ENCODE measurements around the gene ITSN2.
"Not testable (repeated sequence)": the region's sequence is repeated elsewhere in the genome, so short reads cannot be mapped to it uniquely, and the experiment has no call there.

The ITSN2 gene

GRCh38 chr2:24214880-24215279, 145.5 kb downstream of the ITSN2 start:
- DNase-seq (ENCODE audit: low read depth) = no peak

- no peak for DNase-seq (ENCODE audit: low read depth)
These were observed 148.9 kb downstream of the ITSN2 start for GRCh38 chr2:24211408-24211807.

- DNase-seq (ENCODE audit: low read depth) = no peak
These were observed 149.6 kb downstream of the ITSN2 start for GRCh38 chr2:24210723-24211122.

- DNase-seq (ENCODE audit: low read depth) = no peak
These were observed 150.3 kb downstream of the ITSN2 start for GRCh38 chr2:24210106-24210455.

GRCh38 chr2:24209389-24210105, 150.8 kb downstream of the ITSN2 start:
- no peak for DNase-seq (ENCODE audit: low read depth)

GRCh38 chr2:24208490-24208889, 151.8 kb downstream of the ITSN2 start:
- DNase-seq (ENCODE audit: low read depth) = no peak

GRCh38 chr2:24207359-24207758, 153.0 kb downstream of the ITSN2 start:
- no peak for DNase-seq (ENCODE audit: low read depth)

GRCh38 chr2:24206714-24207113, 153.6 kb downstream of the ITSN2 start:
- DNase-seq (ENCODE audit: low read depth) = no peak

- DNase-seq (ENCODE audit: low read depth) = no peak
These were observed 154.1 kb downstream of the ITSN2 start for GRCh38 chr2:24206242-24206641.

GRCh38 chr2:24205131-24205530, 155.2 kb downstream of the ITSN2 start:
- no peak for DNase-seq (ENCODE audit: low read depth)

- DNase-seq (ENCODE audit: low read depth) = no peak
These were observed 155.8 kb downstream of the ITSN2 start for GRCh38 chr2:24204505-24204904.

- no peak for DNase-seq (ENCODE audit: low read depth)
These were observed 156.6 kb downstream of the ITSN2 start for GRCh38 chr2:24203787-24204150.

- DNase-seq (ENCODE audit: low read depth) = no peak
These were observed 157.1 kb downstream of the ITSN2 start for GRCh38 chr2:24203029-24203786.

GRCh38 chr2:24200799-24201198, 159.5 kb downstream of the ITSN2 start:
- no peak for DNase-seq (ENCODE audit: low read depth)

- DNase-seq (ENCODE audit: low read depth) = no peak
These were observed 160.3 kb downstream of the ITSN2 start for GRCh38 chr2:24199968-24200590.

GRCh38 chr2:24197213-24197612, 163.1 kb downstream of the ITSN2 start:
- not testable (repeated sequence) for DNase-seq (ENCODE audit: low read depth)

- DNase-seq (ENCODE audit: low read depth) = no peak
These were observed 168.5 kb downstream of the ITSN2 start for GRCh38 chr2:24191848-24192247.

- no peak for DNase-seq (ENCODE audit: low read depth)
These were observed 169.2 kb downstream of the ITSN2 start for GRCh38 chr2:24191156-24191555.

GRCh38 chr2:24190503-24190902, 169.8 kb downstream of the ITSN2 start:
- no peak for DNase-seq (ENCODE audit: low read depth)

GRCh38 chr2:24189551-24189950, 170.8 kb downstream of the ITSN2 start:
- no peak for DNase-seq (ENCODE audit: low read depth)

GRCh38 chr2:24183366-24184069, 176.8 kb downstream of the ITSN2 start:
- no peak for DNase-seq (ENCODE audit: low read depth)

GRCh38 chr2:24182507-24182906, 177.8 kb downstream of the ITSN2 start:
- no peak for DNase-seq (ENCODE audit: low read depth)

GRCh38 chr2:24181849-24182248, 178.5 kb downstream of the ITSN2 start:
- DNase-seq (ENCODE audit: low read depth) = no peak

Data from stimulated activated CD8-positive, alpha-beta memory T cell treated with anti-CD3 and anti-CD28 coated beads, Interleukin-15, amount 100 ng/mL, for 1 hour (primary cell).